ENCODE measurements around the gene TLK2. TPM values are rescaled to one million over a fixed set of nuclear protein-coding genes. Genes with fewer than 3 reads are reported as not detected.

Gene TLK2
- total RNA-seq, 6 experiments from 2014 or later: 11.6 to 13.8 (median 12.6) TPM

DNA sequence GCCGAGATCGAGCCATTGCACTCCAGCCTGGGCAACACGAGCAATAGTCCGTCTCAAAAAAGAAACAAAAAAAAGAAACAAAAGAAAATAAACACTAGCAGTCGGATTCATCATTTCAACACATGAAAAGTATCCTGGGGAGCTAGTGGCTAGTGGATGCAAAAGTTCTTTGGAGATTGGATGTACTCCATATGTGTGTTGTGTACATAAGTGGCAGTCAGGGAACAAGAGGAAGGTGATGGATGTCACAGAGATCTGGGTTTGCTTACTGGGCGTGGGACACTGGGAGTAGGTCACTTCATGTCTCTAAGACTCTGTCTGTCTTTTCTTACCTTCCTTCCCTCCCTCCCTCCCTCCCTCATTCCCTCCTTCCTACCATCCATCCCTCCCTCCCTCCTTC lies 184.2 kb downstream of the TLK2 start:
- intact Hi-C loops (cut with DNase I): no loop called here
- no peak for ATAC-seq
- H3K9me3 ChIP-seq: no peaks in the 10 kb centered on the region

More for the DNA sequence above, 184.2 kb downstream of the TLK2 start:
- Histone ChIP-seq H3K4me1 (no peaks in the 10 kb centered on the region), H3K27me3 (no peaks in the 10 kb centered on the region), H3K36me3 (no peaks in the 10 kb centered on the region), H3K4me3 (no peak overlapping the region), H3K27ac (no peak overlapping the region)
- TF ChIP-seq, protein P1, sequence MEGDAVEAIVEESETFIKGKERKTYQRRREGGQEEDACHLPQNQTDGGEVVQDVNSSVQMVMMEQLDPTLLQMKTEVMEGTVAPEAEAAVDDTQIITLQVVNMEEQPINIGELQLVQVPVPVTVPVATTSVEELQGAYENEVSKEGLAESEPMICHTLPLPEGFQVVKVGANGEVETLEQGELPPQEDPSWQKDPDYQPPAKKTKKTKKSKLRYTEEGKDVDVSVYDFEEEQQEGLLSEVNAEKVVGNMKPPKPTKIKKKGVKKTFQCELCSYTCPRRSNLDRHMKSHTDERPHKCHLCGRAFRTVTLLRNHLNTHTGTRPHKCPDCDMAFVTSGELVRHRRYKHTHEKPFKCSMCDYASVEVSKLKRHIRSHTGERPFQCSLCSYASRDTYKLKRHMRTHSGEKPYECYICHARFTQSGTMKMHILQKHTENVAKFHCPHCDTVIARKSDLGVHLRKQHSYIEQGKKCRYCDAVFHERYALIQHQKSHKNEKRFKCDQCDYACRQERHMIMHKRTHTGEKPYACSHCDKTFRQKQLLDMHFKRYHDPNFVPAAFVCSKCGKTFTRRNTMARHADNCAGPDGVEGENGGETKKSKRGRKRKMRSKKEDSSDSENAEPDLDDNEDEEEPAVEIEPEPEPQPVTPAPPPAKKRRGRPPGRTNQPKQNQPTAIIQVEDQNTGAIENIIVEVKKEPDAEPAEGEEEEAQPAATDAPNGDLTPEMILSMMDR (IDR thresholded peaks at IDR 0.05): no peak
- no peak for TF ChIP-seq POLR2A (IDR thresholded peaks at IDR 0.05)
- WGBS (ENCODE audit: insufficient coverage, low coverage, low lambda C conversion rate, missing lambda C conversion rate): 71% methylated on average over 6 of the region's 6 CpGs
- DNase-seq: no peak

Small RNA genes lying within 50 kb of the gene (small RNA-seq; reads per million reads assigned to genes)
- gene RF00019: 0 reads per million in 2 experiments

Other genes with a start within 250 kb of the TLK2 start
- not detected for gene EFCAB3, start 98.3 kb upstream of the TLK2 start, total RNA-seq
- 10 to 100 TPM in 1 of 6 experiments, 1 to 10 TPM in 5; 8.0 to 12.1 (median 9.3) TPM for gene METTL2A, start 54.9 kb upstream of the TLK2 start, total RNA-seq
- 1 to 10 TPM; 1.7 to 7.4 (median 3.8) TPM for gene MRC2, start 148.8 kb downstream of the TLK2 start, total RNA-seq